NCI-H2081 treated with DMSO at 0.1 percent for 48 hours (cell line): ENCODE measurements around the gene GAK.
A peak's percentile ranks its signal among the peaks of the same experiment; 100 is the strongest.

Source experiments
- DNase-seq: peaks from one replicate; lab custom pipeline; 2025; lab: John Stamatoyannopoulos, UW

GAK gene

GRCh38 chr4:964346-965025, 32.4 kb upstream of the GAK start:
- no peak for DNase-seq

DNA sequence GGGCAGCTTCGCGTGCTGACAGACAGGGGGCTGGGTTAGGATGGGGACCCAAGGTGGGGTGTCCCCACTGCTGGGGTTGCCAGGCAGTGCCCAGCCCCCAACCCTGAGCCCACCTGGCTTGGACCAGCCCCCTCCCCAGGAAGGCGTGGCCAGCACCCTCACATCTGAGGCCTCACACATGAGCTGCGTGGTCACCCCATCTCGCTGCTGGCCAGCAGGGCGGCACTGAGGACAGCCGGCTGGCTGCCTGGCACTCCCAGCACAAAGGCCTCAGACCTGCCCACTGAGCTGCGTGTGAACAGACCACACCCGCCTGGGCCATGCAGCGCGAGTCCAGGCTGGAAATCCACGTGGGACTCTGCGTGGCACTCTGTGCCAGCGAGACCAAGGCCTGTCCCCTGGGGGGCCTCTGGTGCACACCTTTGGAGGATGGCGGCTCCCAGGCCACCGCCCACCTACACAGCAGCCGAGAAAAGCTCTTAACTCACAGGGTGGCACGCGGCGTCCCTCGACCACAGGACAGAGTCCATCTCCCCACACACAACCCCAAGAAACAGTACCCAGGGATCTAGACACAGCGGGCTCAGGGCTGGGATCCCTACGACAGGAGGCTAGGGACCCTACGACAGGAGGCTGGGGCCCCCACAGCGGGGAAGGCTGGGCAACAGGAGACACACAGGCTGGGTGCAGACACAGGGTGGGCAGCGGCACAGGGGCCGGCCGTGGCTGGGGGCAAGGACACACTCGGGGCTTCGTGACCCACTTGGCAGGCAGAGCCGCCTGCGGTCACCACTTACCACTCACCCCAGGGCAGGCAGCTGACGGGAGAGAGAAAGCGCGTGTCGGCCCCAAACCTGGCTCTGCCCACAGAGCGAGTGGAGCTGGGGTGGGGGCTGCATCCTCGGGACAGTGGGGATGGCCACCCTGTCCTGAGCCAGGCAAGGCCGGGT, 31.4 kb upstream of the GAK start:
- DNase-seq: no peak

DNA sequence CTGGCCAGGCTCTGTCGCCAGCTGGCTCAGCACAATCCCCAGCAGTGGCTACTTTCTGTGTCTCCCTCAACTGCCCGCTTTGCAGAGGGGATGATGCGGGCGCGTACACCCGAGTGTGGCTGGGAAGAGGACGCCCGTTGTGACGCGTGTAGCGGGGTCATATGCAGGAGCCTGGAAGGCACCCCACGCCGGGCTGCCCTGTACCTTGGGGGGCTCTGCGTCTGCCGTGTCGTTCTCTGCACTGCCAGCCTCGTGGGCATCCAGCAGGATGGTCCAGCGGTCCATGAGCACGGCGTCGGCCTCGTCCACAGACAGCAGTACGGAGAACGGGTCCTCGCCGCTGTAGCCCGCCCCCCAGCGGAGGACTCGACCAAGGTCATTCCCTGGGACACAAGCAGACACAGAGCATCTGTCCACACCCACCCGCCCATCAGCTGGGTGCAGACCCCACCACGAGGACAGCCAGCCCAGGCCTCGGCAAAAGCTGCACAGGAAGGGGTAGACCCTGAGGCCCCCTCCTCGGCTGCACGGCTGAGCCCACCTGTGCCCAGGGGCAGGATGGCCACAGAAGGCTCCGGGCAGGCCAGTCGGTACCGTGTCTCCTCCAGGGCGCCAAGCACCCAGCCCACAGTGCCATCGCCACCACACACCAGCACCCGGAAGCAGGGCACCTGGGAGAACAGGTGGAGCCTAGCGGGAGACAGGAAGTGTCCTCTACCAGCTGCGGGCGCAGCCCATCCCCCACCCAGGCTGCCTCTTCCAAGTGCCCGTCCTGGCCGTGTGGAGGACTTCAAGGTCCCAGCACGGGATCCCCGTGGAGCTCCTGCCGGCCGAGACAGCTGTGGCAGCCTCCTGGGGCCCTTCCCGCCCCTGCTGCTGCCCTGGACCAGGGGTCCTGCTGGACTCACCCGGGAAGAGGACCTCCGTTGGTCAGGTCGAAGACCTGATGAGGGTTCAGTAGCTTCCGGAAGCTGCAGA, 30.4 kb upstream of the GAK start:
- peak; percentile 71 for DNase-seq

GRCh38 chr4:961351-962230, 29.5 kb upstream of the GAK start:
- DNase-seq: no peak

- no peak for DNase-seq
Observed at GRCh38 chr4:960636-961350, 28.7 kb upstream of the GAK start.

DNA sequence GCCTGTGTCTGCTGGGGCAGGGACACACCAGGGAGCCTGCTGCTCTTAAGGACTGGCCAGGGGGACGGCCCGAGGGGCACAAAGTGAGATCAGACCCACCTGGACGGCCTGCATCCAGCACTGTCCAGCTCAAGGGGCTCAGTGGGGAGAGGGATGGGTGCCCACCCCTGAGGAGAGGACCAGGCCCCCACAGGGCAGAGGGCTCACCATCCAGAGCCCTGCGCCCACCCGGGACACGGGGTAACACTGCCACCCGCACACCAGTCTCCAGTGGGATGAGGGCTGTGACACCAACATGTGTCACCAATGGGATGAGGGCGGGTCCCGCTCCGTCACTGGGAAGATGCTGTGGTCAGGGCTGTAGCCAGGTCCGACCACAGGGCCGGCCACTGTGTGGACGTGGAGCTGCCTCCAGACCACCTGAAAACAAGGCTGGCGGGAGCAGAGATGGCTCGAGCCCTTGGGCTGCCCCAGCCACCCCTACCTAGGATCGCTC, 28.1 kb upstream of the GAK start:
- no peak for DNase-seq

DNA sequence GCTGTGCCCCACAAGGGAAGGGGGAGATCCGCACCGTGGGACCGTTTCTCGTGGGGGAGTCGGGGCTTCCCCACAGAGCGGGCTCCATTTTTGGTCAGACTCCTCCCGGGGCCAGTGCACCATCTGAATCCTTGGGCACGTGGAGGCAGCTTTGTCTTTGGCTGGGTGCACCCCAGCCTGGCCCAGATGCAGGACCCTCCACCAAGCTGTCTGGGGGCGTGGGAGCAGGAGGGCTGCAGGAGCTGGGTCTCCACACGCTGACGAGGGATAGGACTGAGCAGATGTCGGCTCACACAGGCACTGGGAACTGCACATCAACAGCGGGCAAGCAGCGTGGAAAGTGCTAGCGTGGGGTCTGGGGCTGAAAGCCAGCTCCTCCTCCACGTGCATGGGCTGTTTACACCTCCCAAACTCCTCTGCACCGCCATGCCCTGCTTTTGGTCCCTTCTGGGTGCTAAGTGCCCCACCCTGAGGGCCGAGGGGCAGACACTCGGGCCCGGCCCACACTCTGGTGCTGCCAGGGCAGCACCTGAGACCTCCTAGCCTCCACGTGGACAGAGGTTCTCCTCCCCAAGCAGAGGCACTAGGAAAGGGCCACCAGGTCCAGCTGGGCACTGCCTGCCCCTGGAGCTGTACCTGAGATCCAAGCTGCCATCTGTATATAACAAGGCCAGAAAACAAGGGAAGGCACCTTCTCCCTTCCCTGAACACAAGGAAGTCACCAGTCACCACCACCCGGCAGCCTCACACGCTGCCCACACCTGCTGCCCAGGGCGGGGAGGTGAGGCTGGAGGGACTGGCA, 27.4 kb upstream of the GAK start:
- DNase-seq: no peak

GRCh38 chr4:958696-959337, 26.7 kb upstream of the GAK start:
- DNase-seq: no peak

- DNase-seq: no peak
Observed at GRCh38 chr4:958314-958665, 26.2 kb upstream of the GAK start.

- DNase-seq: no peak
Observed at GRCh38 chr4:957581-958313, 25.6 kb upstream of the GAK start.

DNA sequence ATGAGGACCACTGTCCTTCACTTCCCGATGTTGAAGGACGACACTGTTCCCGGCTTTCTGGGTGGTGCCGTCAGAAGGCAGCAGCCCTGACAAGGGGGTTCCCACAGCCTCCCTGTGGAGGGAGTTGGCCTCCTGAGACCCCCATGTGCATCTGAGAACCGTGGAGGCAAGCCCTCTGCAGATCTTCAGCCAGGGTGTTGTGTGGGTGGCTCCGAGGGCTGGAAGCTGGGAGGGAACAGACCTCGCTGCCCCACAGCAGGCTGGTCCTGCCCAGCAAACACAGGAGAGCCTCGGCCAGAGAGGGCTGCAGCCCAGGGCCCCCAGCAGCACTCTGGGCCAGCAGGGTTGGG, 25.1 kb upstream of the GAK start:
- DNase-seq: no peak

GRCh38 chr4:956531-957230, 24.6 kb upstream of the GAK start:
- DNase-seq: no peak

DNA sequence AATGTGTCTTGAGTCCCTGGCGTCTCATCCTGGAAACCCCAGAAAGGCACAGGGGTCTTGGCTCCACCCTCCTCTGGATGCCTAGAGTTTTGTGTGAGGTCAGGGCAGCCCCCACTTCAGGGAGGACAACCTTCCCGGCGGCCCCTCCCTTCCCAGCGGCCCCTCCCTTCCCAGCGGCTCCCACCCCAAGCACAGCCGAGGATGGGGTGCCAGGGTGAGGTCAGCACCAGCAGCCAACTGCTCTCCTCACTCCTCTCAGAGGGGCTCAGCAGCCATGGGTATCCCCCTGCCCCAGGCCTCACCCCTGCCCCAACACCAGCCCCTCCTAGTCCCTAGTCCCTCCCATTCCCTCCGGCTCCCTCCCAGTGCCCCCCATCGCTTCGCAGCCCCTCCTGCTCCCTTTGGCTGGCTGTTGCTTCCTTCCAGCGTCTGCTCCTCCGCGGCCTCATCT, 23.8 kb upstream of the GAK start:
- DNase-seq: no peak

- DNase-seq: no peak
Observed at GRCh38 chr4:955161-955921, 23.2 kb upstream of the GAK start.

DNA sequence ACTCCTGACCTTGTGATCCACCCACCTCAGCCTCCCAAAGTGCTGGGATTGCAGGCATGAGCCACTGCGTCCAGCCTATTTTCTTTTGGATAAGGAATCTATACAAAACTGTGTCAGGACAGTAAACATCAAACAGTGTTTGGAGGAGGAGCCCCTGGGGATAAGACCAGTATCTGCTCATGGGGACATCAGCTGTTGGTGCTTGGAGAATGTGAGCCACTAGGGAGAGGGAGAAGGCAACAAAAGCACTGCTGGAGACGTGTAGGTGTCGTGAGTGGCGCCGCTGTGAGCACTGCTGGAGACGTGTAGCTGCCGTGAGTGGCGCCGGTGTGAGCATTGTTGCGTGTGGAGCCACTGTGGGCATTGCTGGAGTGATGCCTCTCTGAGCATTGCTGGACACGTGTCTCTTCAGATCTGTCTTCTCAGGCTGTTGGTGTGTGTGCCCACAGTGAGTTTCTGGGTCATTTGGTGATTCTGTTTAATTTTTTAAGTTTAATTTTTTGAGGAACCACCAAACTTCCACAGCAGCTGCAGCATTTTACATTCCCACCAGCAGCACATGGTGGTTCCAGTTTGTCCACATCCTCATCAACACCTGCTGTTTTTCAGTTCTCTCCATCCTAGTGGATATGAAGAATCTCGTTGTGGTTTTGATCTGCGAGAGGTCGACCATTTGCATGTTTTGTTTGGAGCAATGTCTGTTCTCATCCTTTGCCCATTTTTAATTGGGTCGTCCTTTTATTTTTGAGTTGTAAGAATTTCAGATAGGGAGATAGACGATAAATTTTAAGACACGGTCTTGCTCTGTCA, 22.3 kb upstream of the GAK start:
- no peak for DNase-seq

GRCh38 chr4:953574-953915, 21.4 kb upstream of the GAK start:
- DNase-seq: no peak
